Daoy (cell line): ENCODE results near the gene KRTAP10-2. TPM values are rescaled to one million over a fixed set of nuclear protein-coding genes. Genes with fewer than 3 reads are reported as not detected.
"Not testable (repeated sequence)": the region's sequence is repeated elsewhere in the genome, so short reads cannot be mapped to it uniquely, and the experiment has no call there.

Experiments used
- DNase-seq: peaks from one replicate; pipeline ENCODE4 v3.0.0-alpha.2; 2015; ENCODE audit warnings: low read depth
- total RNA-seq: library from RNA; depleted of rRNA; stranded (reverse); fragments of >200 nt; shearing (Covaris generic); gene quantifications from 2 replicates; pipeline ENCODE4 v1.2.3, GENCODE V29; 2014

The KRTAP10-2 gene
- total RNA-seq, 1 experiment from 2014 or later = not detected

DNA sequence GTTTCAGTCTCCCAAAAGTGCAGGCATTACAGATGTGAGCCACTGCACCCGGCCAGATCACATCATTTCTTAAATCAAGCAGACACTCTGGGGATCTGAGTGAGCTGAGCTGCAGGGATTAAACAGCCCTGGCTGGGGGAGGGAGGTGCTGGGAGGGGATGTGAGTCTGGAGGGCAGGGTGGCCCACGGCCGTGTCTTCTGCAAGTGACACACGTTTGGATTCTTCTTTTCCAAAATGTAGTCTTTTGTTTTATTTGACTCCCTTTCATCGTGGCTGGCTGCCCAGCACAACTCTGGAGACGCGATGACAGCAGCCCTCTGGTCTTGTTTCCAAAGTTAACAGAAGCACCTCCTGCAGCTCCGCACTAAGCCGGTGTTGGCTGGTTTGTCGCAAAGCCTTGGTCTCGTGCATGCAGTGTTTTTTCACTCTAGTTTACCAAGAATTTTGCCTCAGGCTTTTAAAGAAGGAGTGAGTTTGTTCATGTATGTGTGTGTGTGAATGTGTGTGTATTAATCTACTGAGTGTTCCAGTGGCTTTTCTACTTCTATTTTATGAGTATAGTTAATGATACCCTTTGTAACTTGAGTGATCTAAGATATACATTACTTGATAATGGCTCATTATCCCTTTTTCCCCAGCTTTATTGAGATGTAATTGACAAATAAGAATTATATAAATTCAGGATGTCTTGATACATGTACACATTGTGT lies 31.9 kb upstream of the KRTAP10-2 start:
- DNase-seq = no peak

DNA sequence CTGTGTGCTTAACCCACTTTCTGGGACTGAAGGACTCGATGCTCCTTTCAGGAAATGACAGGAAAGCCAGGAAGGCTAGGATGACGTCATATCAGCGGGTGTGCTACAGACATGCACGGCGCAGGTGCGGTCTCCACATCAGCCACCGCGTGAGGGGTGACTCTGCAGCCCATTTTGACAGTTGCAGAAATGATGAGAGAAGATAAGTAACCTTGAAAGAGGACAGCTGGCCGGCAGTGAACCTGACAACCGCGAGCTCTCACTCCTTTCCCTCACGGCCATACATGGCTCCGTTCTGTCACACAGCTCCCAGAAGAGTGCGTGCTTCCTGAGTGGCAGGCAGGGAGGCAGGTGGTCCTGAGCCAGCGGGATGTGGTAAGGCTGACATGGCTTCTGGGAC lies 30.8 kb upstream of the KRTAP10-2 start:
- DNase-seq = no peak

- no peak for DNase-seq
Measured at GRCh38 chr21:44581158-44581557, 29.9 kb upstream of the KRTAP10-2 start.

- not testable (repeated sequence) for DNase-seq
Measured at GRCh38 chr21:44580231-44580821, 29.0 kb upstream of the KRTAP10-2 start, which contains the start of gene KRTAP10-5. TSS of gene KRTAP10-5 (minus strand) at chr21:44580604. CDS start at chr21:44580578, 26 bp downstream.

- no peak for DNase-seq
Measured at GRCh38 chr21:44579833-44580144, 28.5 kb upstream of the KRTAP10-2 start.

- DNase-seq = no peak
Measured at GRCh38 chr21:44579056-44579832, 27.9 kb upstream of the KRTAP10-2 start.

- no peak for DNase-seq
Measured at GRCh38 chr21:44578371-44579055, 27.2 kb upstream of the KRTAP10-2 start.

DNA sequence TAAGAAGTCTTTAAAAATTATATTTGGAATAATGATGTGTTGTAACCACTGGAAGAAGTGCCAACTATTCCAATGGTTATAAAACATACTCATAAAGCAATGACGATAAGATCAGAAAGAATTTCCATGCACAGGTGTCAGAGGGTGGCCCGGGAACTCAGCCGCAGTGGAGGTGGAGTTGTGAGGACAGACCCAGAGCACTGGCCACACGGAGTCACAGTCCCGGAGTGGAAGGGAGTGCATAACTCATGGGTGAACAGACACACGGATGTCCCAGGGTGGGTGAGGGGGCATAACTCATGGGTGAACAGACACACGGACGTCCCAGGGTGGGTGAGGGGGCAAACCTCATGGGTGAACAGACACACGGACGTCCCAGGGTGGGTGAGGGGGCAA lies 24.7 kb upstream of the KRTAP10-2 start:
- no peak for DNase-seq

DNA sequence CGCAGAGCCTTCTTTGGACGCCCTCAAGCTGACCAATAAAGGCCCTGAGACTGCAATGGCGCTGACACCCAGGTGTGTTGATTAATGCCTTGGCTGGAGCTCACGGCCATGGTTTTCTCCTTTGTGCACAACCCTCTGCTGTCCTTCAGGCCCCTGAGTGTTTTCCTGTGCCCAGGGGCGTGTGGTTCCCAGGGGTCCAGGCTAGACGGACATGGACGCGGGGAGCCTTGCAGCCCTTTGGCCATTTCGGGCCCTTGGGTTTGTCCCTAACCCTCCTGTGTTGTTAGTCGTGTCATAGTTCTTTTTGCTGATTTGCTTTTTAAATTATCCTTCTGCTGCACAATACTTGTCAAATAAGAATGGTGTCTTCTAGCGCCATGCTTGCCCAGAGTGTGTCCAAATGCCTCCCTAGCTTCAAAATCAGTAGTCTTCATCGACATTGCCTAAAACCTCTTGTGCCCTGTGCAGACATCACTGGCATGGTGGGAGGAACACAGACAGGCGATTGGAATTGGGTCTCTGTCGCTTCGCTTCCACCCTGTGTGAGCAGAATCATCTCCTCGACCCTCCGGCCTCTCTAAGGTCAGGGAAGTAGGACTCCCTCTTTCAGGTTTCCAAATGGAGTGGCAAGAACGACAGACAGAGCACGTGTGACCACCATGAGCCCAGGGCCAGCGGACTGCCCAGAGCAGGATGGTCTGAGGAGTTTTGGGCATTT lies 24.2 kb upstream of the KRTAP10-2 start:
- DNase-seq = no peak

- peak; percentile 34 for DNase-seq
Measured at GRCh38 chr21:44574457-44575306, 23.4 kb upstream of the KRTAP10-2 start.

- not testable (repeated sequence) for DNase-seq
Measured at GRCh38 chr21:44573630-44574456, 22.5 kb upstream of the KRTAP10-2 start, which contains the start of gene KRTAP10-4. TSS of gene KRTAP10-4 (plus strand) at chr21:44573729. CDS start at chr21:44573759, 30 bp downstream.

DNA sequence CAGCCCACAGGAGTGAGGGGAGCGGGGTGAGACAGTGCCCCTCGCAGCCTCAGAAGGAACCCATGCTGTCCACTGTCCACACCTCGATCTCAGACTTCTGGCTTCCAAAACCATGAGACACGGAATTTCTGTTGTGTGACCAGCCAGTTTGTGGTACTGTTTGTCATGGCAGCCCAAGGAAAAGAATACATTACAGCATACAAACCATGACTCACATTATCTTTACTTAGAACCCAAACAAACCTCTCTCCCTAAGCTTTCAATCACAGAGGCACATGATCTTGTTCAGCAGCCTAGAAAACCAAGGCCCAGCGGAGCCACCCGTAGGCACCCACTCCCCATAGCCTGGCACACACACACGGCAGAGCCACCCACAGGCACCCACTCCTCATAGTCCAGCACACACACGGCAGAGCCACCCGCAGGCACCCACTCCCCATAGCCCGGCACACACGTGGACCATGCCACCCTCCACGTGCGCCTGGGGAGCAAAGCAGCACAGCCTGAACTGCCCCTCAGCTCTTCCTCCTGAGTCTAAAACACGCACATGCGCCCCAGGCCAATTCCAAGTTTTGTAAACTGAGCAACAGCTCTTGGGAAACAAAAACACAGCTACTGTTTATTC lies 21.8 kb upstream of the KRTAP10-2 start:
- DNase-seq = peak; percentile 73

DNA sequence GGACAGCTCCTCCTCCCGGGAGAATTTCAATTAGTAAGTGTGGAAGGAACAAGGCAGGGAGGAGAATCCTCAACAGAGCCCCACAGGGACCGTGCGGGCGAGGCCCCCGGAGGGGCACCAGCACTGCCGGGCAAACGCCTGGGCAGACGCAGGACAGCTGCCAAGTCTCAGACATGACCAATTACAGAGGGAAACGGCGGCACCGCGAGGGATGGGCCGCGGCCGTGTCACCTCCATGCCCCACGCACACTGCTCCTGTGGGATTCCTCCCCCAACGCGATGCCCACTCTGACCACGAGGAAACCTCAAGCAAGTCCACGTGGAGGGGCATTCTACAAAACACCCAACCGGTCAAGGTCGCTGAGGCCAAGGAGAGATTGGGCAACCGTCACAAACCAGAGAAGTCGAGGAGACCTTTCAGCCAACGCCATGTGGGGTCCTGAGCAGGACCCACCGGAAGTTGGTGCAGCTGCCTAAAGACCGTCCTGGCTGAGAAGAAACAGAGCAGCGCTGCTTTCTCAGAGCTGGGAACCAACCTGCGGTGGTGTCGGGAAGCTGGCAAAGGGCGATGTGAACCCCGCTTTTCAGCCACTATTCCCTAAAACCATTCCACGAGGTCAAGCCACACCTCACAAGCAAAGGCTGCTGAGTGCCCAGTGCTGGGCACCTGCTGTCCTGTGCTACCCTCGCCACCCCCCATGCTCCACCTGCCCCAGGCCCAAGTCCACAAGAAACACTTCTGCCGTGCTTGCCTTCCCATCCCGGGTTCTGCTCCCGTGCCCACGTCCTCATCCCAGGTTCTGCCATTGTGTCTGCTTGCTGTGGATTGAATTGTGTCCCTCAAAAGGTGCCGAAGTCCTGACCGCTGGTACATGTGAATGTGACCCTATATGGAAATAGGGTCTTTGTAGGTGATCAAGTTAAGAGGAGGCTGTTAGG lies 20.8 kb upstream of the KRTAP10-2 start:
- no peak for DNase-seq

DNA sequence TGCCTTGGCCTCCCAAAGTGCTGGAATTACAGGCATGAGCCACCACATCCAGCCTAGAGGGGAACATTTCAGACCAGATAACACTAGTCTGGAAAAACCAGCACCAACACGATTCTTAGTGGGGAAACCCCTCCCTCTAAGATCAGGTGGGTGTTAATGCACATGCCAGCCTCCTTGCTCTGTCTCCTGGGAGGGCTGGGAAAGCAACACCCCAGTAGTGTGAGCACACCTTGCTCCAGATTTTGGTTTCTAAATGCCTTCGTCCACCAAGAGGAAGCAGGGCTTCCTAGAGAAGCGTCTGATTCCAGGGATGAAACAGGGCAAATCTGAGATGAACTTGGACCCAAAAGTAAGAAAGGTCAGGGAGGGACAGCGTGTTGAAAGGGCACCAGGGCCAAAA lies 20.0 kb upstream of the KRTAP10-2 start:
- no peak for DNase-seq

DNA sequence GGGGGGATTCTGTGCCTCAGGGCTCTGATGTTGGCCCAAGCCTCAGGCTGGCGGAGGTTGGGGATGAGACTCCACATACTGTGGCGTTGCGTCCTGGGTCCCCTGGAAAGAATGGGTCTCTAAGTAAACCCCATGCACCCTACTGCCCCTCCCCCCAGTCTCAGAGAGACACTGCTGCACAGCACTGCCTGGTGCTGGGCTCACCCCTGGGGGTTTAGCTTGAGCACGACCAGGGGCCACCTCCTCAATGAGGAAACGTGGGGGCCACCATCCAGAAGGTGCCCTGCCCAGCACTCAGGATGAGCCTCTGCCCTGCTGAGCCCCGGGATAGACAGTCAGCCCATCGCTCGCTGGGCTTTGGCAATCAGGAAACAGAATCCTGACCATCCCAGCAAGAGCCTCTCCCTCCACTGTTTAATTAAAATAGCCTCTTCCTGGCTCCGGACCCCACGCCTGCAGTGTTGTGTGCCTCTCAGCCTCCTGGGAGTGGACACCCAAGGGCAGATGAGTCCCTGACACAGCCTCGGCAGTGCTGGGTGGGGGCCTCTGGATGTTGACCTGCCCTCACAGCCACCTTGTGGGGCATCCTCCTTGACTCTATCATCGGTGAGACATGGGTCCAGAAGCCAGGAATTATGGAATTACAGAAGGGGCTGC lies 18.7 kb upstream of the KRTAP10-2 start:
- no peak for DNase-seq

DNA sequence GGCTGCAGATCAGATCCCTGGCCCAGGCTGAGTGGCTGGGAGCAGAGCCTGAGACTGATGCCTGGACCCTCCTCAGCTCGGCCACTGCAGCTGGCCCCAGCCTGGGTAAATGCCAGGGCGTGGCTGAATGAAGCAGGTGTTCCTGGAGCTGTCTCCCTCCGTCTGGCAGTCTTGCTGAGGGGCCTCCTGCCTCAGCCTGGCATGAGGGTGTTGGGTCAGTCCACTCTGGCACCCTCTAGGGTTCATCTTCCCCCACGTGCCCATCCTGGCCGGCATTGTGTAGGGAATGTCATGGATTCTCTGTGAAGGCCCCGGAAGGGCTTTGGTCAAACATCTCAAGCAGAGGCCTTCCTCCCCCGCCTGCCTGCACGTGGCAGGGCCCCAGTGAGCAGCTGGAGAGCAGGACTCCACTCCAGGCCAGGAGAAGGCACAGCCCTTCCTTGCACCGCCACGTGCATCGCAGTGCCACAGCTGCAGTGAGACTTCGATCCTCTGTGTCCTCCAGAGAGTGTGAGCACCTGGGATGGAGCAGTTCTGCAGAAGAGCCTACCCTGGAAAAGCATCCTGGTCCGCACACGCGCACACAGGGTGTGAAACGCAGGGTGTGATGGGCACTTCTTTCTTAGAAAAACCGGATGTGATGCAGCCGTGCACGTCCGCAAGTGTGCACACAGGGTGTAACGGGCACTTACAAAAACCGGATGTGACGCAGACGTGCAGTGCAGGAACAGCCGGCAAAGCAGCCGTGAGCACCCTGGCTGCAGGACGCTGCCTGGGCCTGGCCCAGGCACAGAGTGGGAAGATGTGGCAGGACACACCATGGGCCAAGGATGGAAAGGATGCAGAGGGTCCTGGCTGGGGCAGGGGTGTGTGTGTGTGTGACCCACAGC lies 17.6 kb upstream of the KRTAP10-2 start:
- no peak for DNase-seq
